GM18507 (cell line): ENCODE results near the gene TSHZ1.

Experiments used
- DNase-seq: peaks from one replicate; pipeline ENCODE4 v3.0.0; 2011; ENCODE audit warnings: low read depth; ENCODE audit not compliant: insufficient read length; ENCODE audit errors: extremely low spot score
- FAIRE-seq: peaks from 2 replicates; lab custom pipeline; 2011; peaks lifted over from hg19 to GRCh38; lab: Jason Lieb, UNC

Gene TSHZ1

GRCh38 chr18:75261430-75262223, 51.0 kb downstream of the TSHZ1 start:
- DNase-seq (no peak), FAIRE-seq (peak; percentile 93)

- DNase-seq, result no peak
- no peak for FAIRE-seq
Observed at GRCh38 chr18:75262511-75262910, 51.9 kb downstream of the TSHZ1 start.

- DNase-seq (no peak), FAIRE-seq (no peak)
Observed at GRCh38 chr18:75264195-75264594, 53.6 kb downstream of the TSHZ1 start.

GRCh38 chr18:75264926-75265597, 54.5 kb downstream of the TSHZ1 start:
- DNase-seq, result no peak
- FAIRE-seq, result no peak

GRCh38 chr18:75265872-75266271, 55.3 kb downstream of the TSHZ1 start:
- DNase-seq (no peak), FAIRE-seq (no peak)

- DNase-seq, result no peak
- FAIRE-seq, result peak; percentile 85
Observed at GRCh38 chr18:75267643-75268363, 57.2 kb downstream of the TSHZ1 start.

GRCh38 chr18:75268364-75268646, 57.7 kb downstream of the TSHZ1 start:
- DNase-seq (no peak), FAIRE-seq (no peak)

GRCh38 chr18:75269124-75269680, 58.6 kb downstream of the TSHZ1 start:
- DNase-seq (no peak), FAIRE-seq (no peak)

- no peak for FAIRE-seq
Observed at GRCh38 chr18:75269696-75270095, 59.1 kb downstream of the TSHZ1 start.

GRCh38 chr18:75271952-75272351, 61.4 kb downstream of the TSHZ1 start:
- no peak for DNase-seq
- FAIRE-seq, result no peak

More at GRCh38 chr18:75269696-75270095, 59.1 kb downstream of the TSHZ1 start:
- no peak for DNase-seq

- FAIRE-seq (no peak), DNase-seq (no peak)
Observed at GRCh38 chr18:75273817-75274216, 63.2 kb downstream of the TSHZ1 start.

- DNase-seq (no peak), FAIRE-seq (no peak)
Observed at GRCh38 chr18:75275226-75275625, 64.6 kb downstream of the TSHZ1 start.

GRCh38 chr18:75276818-75277609, 66.4 kb downstream of the TSHZ1 start:
- FAIRE-seq, result no peak
- no peak for DNase-seq

- no peak for DNase-seq
Observed at GRCh38 chr18:75277610-75277928, 67.0 kb downstream of the TSHZ1 start.

GRCh38 chr18:75279381-75279780, 68.8 kb downstream of the TSHZ1 start:
- DNase-seq (no peak), FAIRE-seq (no peak)

More at GRCh38 chr18:75277610-75277928, 67.0 kb downstream of the TSHZ1 start:
- FAIRE-seq, result no peak

GRCh38 chr18:75280427-75281280, 70.1 kb downstream of the TSHZ1 start:
- DNase-seq, result no peak
- no peak for FAIRE-seq

GRCh38 chr18:75282746-75283145, 72.1 kb downstream of the TSHZ1 start:
- FAIRE-seq (no peak), DNase-seq (no peak)

- FAIRE-seq, result no peak
Observed at GRCh38 chr18:75283731-75284130, 73.1 kb downstream of the TSHZ1 start.

GRCh38 chr18:75284566-75284965, 74.0 kb downstream of the TSHZ1 start:
- no peak for DNase-seq
- FAIRE-seq, result no peak

More at GRCh38 chr18:75283731-75284130, 73.1 kb downstream of the TSHZ1 start:
- DNase-seq, result no peak
